Ovary (tissue), 9 donors: Measurements from ENCODE around the gene GNB1L. TPM values are rescaled to one million over a fixed set of nuclear protein-coding genes. Genes with fewer than 3 reads are reported as not detected.

Experiments
- DNase-seq, 5 donors: peaks; one replicate each; pipeline ENCODE4 v3.0.0-alpha.2; 2019 to 2020
- H3K27ac ChIP-seq, 2 donors: fragments of 200-600 bp; one replicate each; pipeline versions ENCODE4 v1.5.1 to v1.8.0; 2019 to 2022
- H3K27me3 ChIP-seq: fragments of 200-600 bp; one replicate; pipeline ENCODE4 v1.8.0; 2022
- H3K36me3 ChIP-seq: fragments of 200-600 bp; sonication (generic); one replicate; pipeline ENCODE4 v1.5.1; 2019
- H3K4me1 ChIP-seq: one replicate; pipeline ENCODE4 v1.8.1; 2013; ENCODE audit warnings: mild to moderate bottlenecking, moderate library complexity; ENCODE audit not compliant: insufficient read depth
- H3K4me3 ChIP-seq: fragments of 200-600 bp; sonication (generic); one replicate; pipeline ENCODE4 v1.5.1; 2017
- H3K9me3 ChIP-seq, 2 donors: fragments of 200-600 bp in 1 of 2; sonication (generic) in 1 of 2; one replicate each; pipeline versions ENCODE4 v1.5.1 to v1.8.1; 2013 to 2019; ENCODE audit warnings: mild to moderate bottlenecking in 1 of 2, moderate library complexity in 1 of 2
- CTCF ChIP-seq, 3 donors: fragments of 450-650 bp in 2 of 3; fragments of 200-600 bp in 1 of 3; IDR thresholded peaks; one replicate each; pipeline versions ENCODE4 v1.5.1 to v1.8.0; 2016 to 2022; ENCODE audit warnings: antibody characterized with exemption in 3 of 3, mild to moderate bottlenecking in 1 of 3
- EP300 ChIP-seq: sonication (generic); formaldehyde crosslinking; IDR thresholded peaks from one replicate; pipeline ENCODE4 v1.6.1; 2017; ENCODE audit warnings: antibody characterized with exemption
- POLR2A ChIP-seq: fragments of 450-650 bp; IDR thresholded peaks from one replicate; pipeline ENCODE4 v1.6.1; 2017; ENCODE audit warnings: antibody characterized with exemption, mild to moderate bottlenecking, moderate library complexity
- WGBS, 3 donors: extraction: QIAGEN DNeasy Blood & Tissue Kit in 1 of 3; methylation state at CpG; one replicate each; pipeline versions ENCODE4 v1.1.5 to v1.1.7; 2013 to 2017; 5-methylcytosine and 5-hydroxymethylcytosine counted together
- intact Hi-C, 4 donors: fragments of 100-400 bp; cut with DNase I; formaldehyde crosslinking; loops; one replicate each; pipeline versions ENCODE4 v1.11.0 to v1.15.1; 2022 to 2023
- polyA plus RNA-seq, 2 donors: library from polyadenylated mRNA; stranded (reverse); fragments of 200-250 nt in 1 of 2; fragments of 350-450 nt in 1 of 2; fragmentation: Illumina TruSeq in 1 of 2; extraction: RNeasy Lipid Tissue Mini Kit (QIAGEN cat#74804) in 1 of 2; gene quantifications; one replicate each; pipeline ENCODE4 v1.2.3, GENCODE V29; 2013 to 2014
- total RNA-seq, 7 donors: library from RNA; depleted of rRNA in 2 of 7; stranded (reverse); fragments of >200 nt in 2 of 7; fragmentation: NEBNext Ultra II Directional in 3 of 7; extraction: Animal tissue kit (Norgen Biotek cat#: 25700) in 3 of 7; gene quantifications; one replicate each; pipeline versions ENCODE4 v1.1.0 to v1.2.4, GENCODE V29; 2016 to 2023
- donor health status: DM: no; HTN: no; CAD: no; lungs with moderate emphysema.
- donor health status: DM: no; HTN: no; CAD: no.
- donor health status: Bipolar disorder and iron deficiency.
- donor health status: DM: yes; HTN: yes; CAD: no.
- donor health status: DM: no; HTN: no; CAD: no.
- donor health status: DM: yes; HTN: yes; CAD: no.

The GNB1L gene
- total and polyA plus RNA-seq, 9 donors, result 3.1 to 14.9 (median 5.8) TPM; not detected in 1

GRCh38 chr22:19876314-19876940 is 21.8 kb upstream of the GNB1L start:
- Histone ChIP-seq H3K4me1 (peaks cover 3% of the 10 kb centered on the region), H3K9me3 (no peaks in the 10 kb centered on the region), H3K27me3 (no peaks in the 10 kb centered on the region), H3K4me3 (no peak overlapping the region), H3K36me3 (no peaks in the 10 kb centered on the region), H3K27ac (no peak overlapping the region)
- TF ChIP-seq EP300 (no peak), CTCF (IDR thresholded peaks at IDR 0.05) (no peak), POLR2A (no peak)
- 76 to 81% (median 78%) methylated on average over 18 to 21 of the region's 21 CpGs for WGBS, 3 donors
- intact Hi-C loops, result no loop called here
- DNase-seq, result peak; percentile 6 to 40 (median 19)

- Histone ChIP-seq H3K4me3 (no peak overlapping the region), H3K27ac (no peak overlapping the region), H3K9me3 (no peaks in the 10 kb centered on the region), H3K4me1 (peaks cover 3% of the 10 kb centered on the region), H3K27me3 (no peaks in the 10 kb centered on the region), H3K36me3 (no peaks in the 10 kb centered on the region)
- 53 to 65% (median 60%) methylated on average over 23 of the region's 23 CpGs for WGBS, 3 donors
- DNase-seq, result peak; percentile 6 to 40 (median 28)
- intact Hi-C loops, result no loop called here
- no peak for TF ChIP-seq EP300
These were observed 21.0 kb upstream of the GNB1L start for GRCh38 chr22:19875531-19876313.

GRCh38 chr22:19875061-19875530 is 20.4 kb upstream of the GNB1L start:
- no peak for TF ChIP-seq POLR2A
- TF ChIP-seq EP300, result no peak
- TF ChIP-seq CTCF (IDR thresholded peaks at IDR 0.05), result no peak
- 88 to 92% (median 88%) methylated on average over 12 of the region's 12 CpGs for WGBS, 3 donors
- peak in 4 of 5 donors; percentile 13 to 34 (median 16) for DNase-seq
- no peak overlapping the region for H3K27ac ChIP-seq
- peaks cover 3% of the 10 kb centered on the region for H3K4me1 ChIP-seq
- H3K27me3 ChIP-seq, result no peaks in the 10 kb centered on the region
- H3K36me3 ChIP-seq, result no peaks in the 10 kb centered on the region
- no peaks in the 10 kb centered on the region for H3K9me3 ChIP-seq
- no peak overlapping the region for H3K4me3 ChIP-seq
- intact Hi-C loops, result no loop called here

- no peaks in the 10 kb centered on the region for H3K36me3 ChIP-seq
- no peak overlapping the region for H3K4me3 ChIP-seq
- WGBS, 3 donors, result 58 to 74% (median 61%) methylated on average over 27 of the region's 27 CpGs
- no peaks in the 10 kb centered on the region for H3K27me3 ChIP-seq
- intact Hi-C loops, result no loop called here
- H3K4me1 ChIP-seq, result peaks cover 3% of the 10 kb centered on the region
- no peaks in the 10 kb centered on the region for H3K9me3 ChIP-seq
- TF ChIP-seq EP300, result no peak
- TF ChIP-seq CTCF (IDR thresholded peaks at IDR 0.05), result no peak
- no peak for TF ChIP-seq POLR2A
- DNase-seq, result peak in 3 of 5 donors; percentile 21 to 46 (median 23)
- H3K27ac ChIP-seq, result no peak overlapping the region
These were observed 19.8 kb upstream of the GNB1L start for GRCh38 chr22:19874307-19875060.
